H9 (cell line): ENCODE measurements around the gene ARID1B. TPM values are rescaled to one million over a fixed set of nuclear protein-coding genes. Genes with fewer than 3 reads are reported as not detected.

Source experiments
- DNase-seq: peaks from one replicate; pipeline ENCODE4 v3.0.0-alpha.2; 2017
- H2AFZ ChIP-seq: one replicate; pipeline ENCODE4 v1.6.1; 2013; ENCODE audit warnings: mild to moderate bottlenecking, low read length, control low read depth, moderate library complexity
- H2AK5ac ChIP-seq: 2 replicates; pipeline ENCODE4 v1.6.1; 2013; ENCODE audit warnings: low read length, control low read depth, mixed read lengths; ENCODE audit not compliant: insufficient read length
- H2BK120ac ChIP-seq: one replicate; pipeline ENCODE4 v1.6.1; 2013; ENCODE audit warnings: low read depth, mild to moderate bottlenecking, low read length, control low read depth, inconsistent platforms; ENCODE audit not compliant: poor library complexity, severe bottlenecking
- H2BK12ac ChIP-seq: 2 replicates; pipeline ENCODE4 v1.6.1; 2013; ENCODE audit warnings: low read length, control low read depth, mixed read lengths, low read depth; ENCODE audit not compliant: insufficient read length
- H2BK15ac ChIP-seq: 2 replicates; pipeline ENCODE4 v1.6.1; 2013; ENCODE audit warnings: low read depth, low read length, control low read depth
- H2BK20ac ChIP-seq: one replicate; pipeline ENCODE4 v1.6.1; 2013; ENCODE audit warnings: low read depth, mild to moderate bottlenecking, low read length, control low read depth, inconsistent platforms; ENCODE audit not compliant: poor library complexity, severe bottlenecking
- H2BK5ac ChIP-seq: 2 replicates; pipeline ENCODE4 v1.6.1; 2013; ENCODE audit warnings: low read length, control low read depth, mixed read lengths; ENCODE audit not compliant: insufficient read length
- H3K14ac ChIP-seq: 2 replicates; pipeline ENCODE4 v1.6.1; 2013; ENCODE audit warnings: low read length, control low read depth; ENCODE audit not compliant: insufficient read depth
- H3K18ac ChIP-seq: 2 replicates; pipeline ENCODE4 v1.6.1; 2013; ENCODE audit warnings: low read depth, mild to moderate bottlenecking, mixed read lengths, low read length, control low read depth; ENCODE audit not compliant: insufficient read length
- H3K23ac ChIP-seq: 2 replicates; pipeline ENCODE4 v1.6.1; 2013; ENCODE audit warnings: low read length, control low read depth, mixed read lengths, low read depth; ENCODE audit not compliant: insufficient read length
- H3K23me2 ChIP-seq: 2 replicates; pipeline ENCODE4 v1.6.1; 2013; ENCODE audit warnings: low read depth, mild to moderate bottlenecking, mixed read lengths, low read length, control low read depth; ENCODE audit not compliant: insufficient read length, poor library complexity, severe bottlenecking
- H3K27ac ChIP-seq: 2 replicates; pipeline ENCODE4 v1.5.1; 2013; ENCODE audit warnings: low read length, control low read depth, mixed read lengths, low read depth; ENCODE audit not compliant: insufficient read length
- H3K27me3 ChIP-seq: 2 replicates; pipeline ENCODE4 v1.6.1; 2013; ENCODE audit warnings: low read length, control low read depth, inconsistent platforms; ENCODE audit not compliant: insufficient read depth
- H3K4ac ChIP-seq: 2 replicates; pipeline ENCODE4 v1.6.1; 2013; ENCODE audit warnings: low read depth, mild to moderate bottlenecking, control low read depth, inconsistent platforms, low read length, moderate library complexity
- H3K4me1 ChIP-seq: 2 replicates; pipeline ENCODE4 v1.6.1; 2013; ENCODE audit warnings: low read length, control low read depth, inconsistent platforms; ENCODE audit not compliant: insufficient read depth
- H3K4me2 ChIP-seq: 2 replicates; pipeline ENCODE4 v1.6.1; 2013; ENCODE audit warnings: low read length, control low read depth, mixed read lengths; ENCODE audit not compliant: insufficient read length, insufficient read depth
- H3K56ac ChIP-seq: 2 replicates; pipeline ENCODE4 v1.6.1; 2013; ENCODE audit warnings: low read depth, mild to moderate bottlenecking, mixed read lengths, low read length, control low read depth; ENCODE audit not compliant: insufficient read length
- H3K79me1 ChIP-seq: 2 replicates; pipeline ENCODE4 v1.6.1; 2013; ENCODE audit warnings: low read depth, mild to moderate bottlenecking, moderate library complexity, low read length, control low read depth, inconsistent platforms; ENCODE audit not compliant: insufficient read depth, poor library complexity, severe bottlenecking
- H3K79me2 ChIP-seq: 2 replicates; pipeline ENCODE4 v1.6.1; 2013; ENCODE audit warnings: low read length, control low read depth, inconsistent platforms; ENCODE audit not compliant: insufficient read depth
- H3K9ac ChIP-seq: 2 replicates; pipeline ENCODE4 v1.6.1; 2013; ENCODE audit warnings: low read length, control low read depth, mixed read lengths; ENCODE audit not compliant: insufficient read length; ENCODE audit errors: extremely low read depth
- H3K9me3 ChIP-seq: one replicate; pipeline ENCODE4 v1.6.1; 2013; ENCODE audit warnings: low read depth, low read length, inconsistent platforms; ENCODE audit not compliant: control insufficient read depth
- H3T11ph ChIP-seq: one replicate; pipeline ENCODE4 v1.6.1; 2013; ENCODE audit warnings: mild to moderate bottlenecking, low read length, control low read depth, inconsistent platforms
- H4K20me1 ChIP-seq: one replicate; pipeline ENCODE4 v1.6.1; 2013; ENCODE audit not compliant: control insufficient read depth, insufficient read length, insufficient read depth
- H4K5ac ChIP-seq: 2 replicates; pipeline ENCODE4 v1.6.1; 2013; ENCODE audit warnings: low read depth, mild to moderate bottlenecking, mixed read lengths, low read length, control low read depth; ENCODE audit not compliant: insufficient read length
- H4K8ac ChIP-seq: replicated peaks from 2 replicates; pipeline ENCODE4 v1.6.1; 2013; ENCODE audit warnings: low read length, control low read depth, mixed read lengths, low read depth; ENCODE audit not compliant: insufficient read length
- H4K91ac ChIP-seq: 2 replicates; pipeline ENCODE4 v1.6.1; 2013; ENCODE audit warnings: low read depth, mild to moderate bottlenecking, moderate library complexity, mixed read lengths, low read length, control low read depth; ENCODE audit not compliant: insufficient read length
- H3K27ac Mint-ChIP-seq, 3 experiments: 2 replicates in 2 of 3; 3 replicates in 1 of 3; pipeline ENCODE4 v1.8.0; 2020 to 2021; ENCODE audit warnings: mixed read lengths in 3 of 3, mild to moderate bottlenecking in 1 of 3, moderate library complexity in 1 of 3
- H3K27me3 Mint-ChIP-seq: 2 replicates; pipeline ENCODE4 v1.8.0; 2021; ENCODE audit warnings: low read depth, mild to moderate bottlenecking, moderate library complexity, mixed read lengths
- H3K36me3 Mint-ChIP-seq, 3 experiments: 2 replicates in 2 of 3; 3 replicates in 1 of 3; pipeline ENCODE4 v1.8.0; 2020 to 2021; ENCODE audit warnings: low read depth in 3 of 3, mixed read lengths in 3 of 3; ENCODE audit not compliant: insufficient read depth in 1 of 3
- H3K4me1 Mint-ChIP-seq, 2 experiments: 2 replicates each; pipeline ENCODE4 v1.8.0; 2020; ENCODE audit warnings: mixed read lengths in 2 of 2
- H3K4me3 Mint-ChIP-seq, 2 experiments: 2 replicates in 1 of 2; 3 replicates in 1 of 2; pipeline ENCODE4 v1.8.0; 2020 to 2021; ENCODE audit warnings: mild to moderate bottlenecking in 2 of 2, mixed read lengths in 2 of 2, moderate library complexity in 1 of 2
- H3K9me3 Mint-ChIP-seq, 2 experiments: 2 replicates in 1 of 2; 3 replicates in 1 of 2; pipeline ENCODE4 v1.8.0; 2020; ENCODE audit warnings: mild to moderate bottlenecking in 2 of 2, mixed read lengths in 2 of 2, moderate library complexity in 1 of 2
- WGBS: extraction: QIAGEN DNeasy Blood & Tissue Kit; methylation state at CpG from one replicate; pipeline ENCODE4 v1.1.7; 2013; ENCODE audit warnings: missing lambda C conversion rate, low lambda C conversion rate, mixed read lengths; ENCODE audit not compliant: insufficient read length; ENCODE audit errors: extremely low coverage; 5-methylcytosine and 5-hydroxymethylcytosine counted together
- total RNA-seq: library from RNA; stranded (reverse); gene quantifications from 2 replicates; pipeline ENCODE4 v1.2.1, GENCODE V29; 2021
- TF ChIP-seq, protein P1 (sequence below): fragments of 200-600 bp; sonication (generic); conservative IDR thresholded peaks from 3 replicates; pipeline ENCODE4 v1.8.0; 2021; ENCODE audit warnings: antibody characterized with exemption, mild to moderate bottlenecking

Gene ARID1B
- total RNA-seq, 1 experiment from 2014 or later, result 88.2 TPM

DNA sequence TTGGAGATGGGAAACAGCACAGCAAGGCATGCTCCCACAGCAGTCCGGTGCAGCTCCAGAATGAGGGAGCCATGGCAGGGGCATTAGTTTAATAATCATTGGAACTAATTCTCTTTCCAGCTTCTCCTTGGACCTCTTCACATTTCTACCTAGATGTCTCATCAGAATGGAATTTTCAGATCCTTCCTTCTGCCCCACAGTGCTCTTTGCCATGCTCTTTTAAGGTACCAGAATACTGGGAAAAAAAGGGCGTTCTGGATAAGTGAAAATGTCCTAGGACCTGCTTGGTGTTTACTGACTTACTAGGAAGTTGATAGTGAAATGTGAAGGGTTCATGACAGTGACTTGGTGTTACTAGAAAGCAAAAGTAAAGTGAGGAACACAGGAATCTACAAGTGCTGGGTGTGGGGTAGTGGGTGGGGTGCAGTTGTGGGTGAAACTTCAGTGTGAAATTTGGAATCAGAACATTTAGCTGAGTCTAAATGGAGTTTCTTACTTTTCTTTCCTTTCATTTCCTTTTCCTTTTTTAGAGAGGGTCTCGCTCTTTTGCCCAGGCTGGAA, 207.1 kb downstream of the ARID1B start:
- no peak overlapping the region for H3K27ac ChIP-seq
- H3K18ac ChIP-seq, result no peak overlapping the region
- H4K8ac ChIP-seq, result no peak overlapping the region
- no peak overlapping the region for H2BK12ac ChIP-seq
- H4K5ac ChIP-seq, result no peak overlapping the region
- no peak overlapping the region for H3T11ph ChIP-seq
- Mint-ChIP-seq H3K27me3 (no peaks in the 10 kb centered on the region), H3K36me3 (no peaks in the 10 kb centered on the region), H3K9me3 (no peaks in the 10 kb centered on the region), H3K4me1 (peaks cover 63 to 74% of the 10 kb centered on the region in 2 experiments), H3K27ac (peak overlapping the region; percentile 13 to 46 (median 15); a peak in 5 of 7 replicates), H3K4me3 (no peak overlapping the region)
- H2BK5ac ChIP-seq, result no peak overlapping the region
- no peaks in the 10 kb centered on the region for H3K23me2 ChIP-seq
- no peak overlapping the region for H2BK120ac ChIP-seq
- WGBS, result no CpG with 5 or more reads among the region's 3 CpGs
- no peaks in the 10 kb centered on the region for H4K20me1 ChIP-seq
- no peak overlapping the region for H2AK5ac ChIP-seq
- H3K79me2 ChIP-seq, result peaks cover 6% of the 10 kb centered on the region; the same call in 1 of the 2 replicates
- TF ChIP-seq, protein P1, sequence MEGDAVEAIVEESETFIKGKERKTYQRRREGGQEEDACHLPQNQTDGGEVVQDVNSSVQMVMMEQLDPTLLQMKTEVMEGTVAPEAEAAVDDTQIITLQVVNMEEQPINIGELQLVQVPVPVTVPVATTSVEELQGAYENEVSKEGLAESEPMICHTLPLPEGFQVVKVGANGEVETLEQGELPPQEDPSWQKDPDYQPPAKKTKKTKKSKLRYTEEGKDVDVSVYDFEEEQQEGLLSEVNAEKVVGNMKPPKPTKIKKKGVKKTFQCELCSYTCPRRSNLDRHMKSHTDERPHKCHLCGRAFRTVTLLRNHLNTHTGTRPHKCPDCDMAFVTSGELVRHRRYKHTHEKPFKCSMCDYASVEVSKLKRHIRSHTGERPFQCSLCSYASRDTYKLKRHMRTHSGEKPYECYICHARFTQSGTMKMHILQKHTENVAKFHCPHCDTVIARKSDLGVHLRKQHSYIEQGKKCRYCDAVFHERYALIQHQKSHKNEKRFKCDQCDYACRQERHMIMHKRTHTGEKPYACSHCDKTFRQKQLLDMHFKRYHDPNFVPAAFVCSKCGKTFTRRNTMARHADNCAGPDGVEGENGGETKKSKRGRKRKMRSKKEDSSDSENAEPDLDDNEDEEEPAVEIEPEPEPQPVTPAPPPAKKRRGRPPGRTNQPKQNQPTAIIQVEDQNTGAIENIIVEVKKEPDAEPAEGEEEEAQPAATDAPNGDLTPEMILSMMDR, result no peak
- DNase-seq, result no peak
- H3K14ac ChIP-seq, result no peak overlapping the region
- H3K4me2 ChIP-seq, result no peak overlapping the region
- H3K9ac ChIP-seq, result no peak overlapping the region
- no peaks in the 10 kb centered on the region for H3K27me3 ChIP-seq
- H3K4me1 ChIP-seq, result peaks cover 12% of the 10 kb centered on the region
- H2BK20ac ChIP-seq, result no peak overlapping the region
- no peak overlapping the region for H2AFZ ChIP-seq
- H3K23ac ChIP-seq, result no peak overlapping the region
- no peaks in the 10 kb centered on the region for H3K9me3 ChIP-seq
- no peak overlapping the region for H2BK15ac ChIP-seq
- no peak overlapping the region for H3K4ac ChIP-seq
- H4K91ac ChIP-seq, result no peak overlapping the region
- no peaks in the 10 kb centered on the region for H3K79me1 ChIP-seq
- no peak overlapping the region for H3K56ac ChIP-seq
